ENCODE measurements around the gene KIF12. TPM values are rescaled to one million over a fixed set of nuclear protein-coding genes. Genes with fewer than 3 reads are reported as not detected.

Gene KIF12
- polyA plus RNA-seq = under 1 TPM; 0.20 to 0.39 TPM

DNA sequence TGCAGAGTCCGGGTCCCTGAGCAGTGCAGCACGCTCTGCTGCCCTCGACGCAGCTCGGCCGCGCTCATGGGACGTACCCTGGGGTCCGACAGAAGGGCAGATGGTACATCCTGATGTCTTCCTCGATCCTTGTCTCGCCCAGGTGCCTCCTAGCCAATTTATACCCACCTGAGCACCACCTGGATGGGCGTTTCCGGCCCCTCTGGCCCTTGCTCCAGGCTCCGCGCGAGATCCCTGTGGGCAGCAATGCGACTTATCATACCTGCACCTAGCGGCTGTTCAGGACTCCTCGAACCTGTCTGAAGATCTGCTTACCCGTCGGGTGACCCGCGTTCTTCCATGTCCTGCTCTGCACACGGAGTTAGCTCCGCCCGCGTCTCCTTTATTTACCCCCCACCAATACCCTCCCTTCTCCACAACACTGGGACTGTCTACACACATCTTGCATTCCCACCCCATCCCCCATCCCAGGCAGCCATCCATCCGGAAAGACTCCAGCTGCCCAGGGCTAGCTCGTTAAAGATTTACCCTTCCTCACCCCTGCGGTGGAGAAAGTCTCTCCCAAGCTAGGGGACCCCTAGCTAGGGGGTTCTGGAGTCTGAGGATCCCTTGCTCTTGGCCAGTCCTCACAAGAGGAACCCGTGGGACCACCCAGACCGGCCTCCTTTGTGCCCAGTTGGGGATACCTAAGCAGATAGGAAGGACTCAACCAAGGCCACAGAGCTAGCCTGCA, at the start of gene KIF12:
KIF12 (minus strand) TSS at position 357 of the 733 bp plus-strand sequence; CDS start at position 341, 16 bp downstream.
- Histone ChIP-seq H3K36me3 (ENCODE audit: control insufficient read depth in 2 of 2, insufficient read depth in 2 of 2, low read length in 1 of 2) (no peaks in the 10 kb centered on the region), H3K4me1 (ENCODE audit: control insufficient read depth in 2 of 2, insufficient read depth in 2 of 2, low read length in 1 of 2) (peaks cover 4 to 5% of the 10 kb centered on the region in 2 donors), H3K27ac (ENCODE audit: low read depth in 2 of 2, low read length in 1 of 2) (no peak within 1 kb of the TSS), H3K9me3 (ENCODE audit: control insufficient read depth in 2 of 2, insufficient read depth in 1 of 2, low read depth in 1 of 2, low read length in 1 of 2) (peaks cover 0 to 3% of the 10 kb centered on the region in 2 donors), H3K27me3 (ENCODE audit: control insufficient read depth in 1 of 2, insufficient read depth in 2 of 2, low read length in 2 of 2) (no peaks in the 10 kb centered on the region), H3K4me3 (ENCODE audit: low read depth in 1 of 2, low read length in 2 of 2) (peak within 1 kb of the TSS; percentile 27 to 41)
- WGBS, 2 donors = 28 to 42% methylated on average over 32 of the region's 32 CpGs

DNA sequence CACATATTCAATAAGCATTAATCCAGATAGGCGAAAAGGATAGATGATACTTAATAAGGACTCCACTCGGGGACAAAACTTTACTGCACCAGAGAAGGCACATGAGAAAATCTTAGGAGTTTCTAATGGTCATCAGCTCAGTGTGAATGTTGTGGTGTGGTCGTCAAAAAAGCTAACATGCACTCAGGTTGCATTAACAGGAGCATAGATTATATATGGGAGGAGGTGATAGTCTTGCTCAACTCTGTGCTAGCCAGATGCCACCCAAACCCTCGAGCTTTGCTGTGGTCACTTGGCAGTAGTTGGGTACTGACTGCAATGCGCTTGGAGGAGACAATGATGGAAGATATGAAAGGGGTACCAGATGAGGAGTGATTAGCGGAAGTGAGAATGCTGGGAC, 47.6 kb upstream of the KIF12 start:
- Histone ChIP-seq H3K27me3 (ENCODE audit: control insufficient read depth in 1 of 2, insufficient read depth in 2 of 2, low read length in 2 of 2) (no peaks in the 10 kb centered on the region), H3K27ac (ENCODE audit: low read depth in 2 of 2, low read length in 1 of 2) (no peak overlapping the region), H3K36me3 (ENCODE audit: control insufficient read depth in 2 of 2, insufficient read depth in 2 of 2, low read length in 1 of 2) (no peaks in the 10 kb centered on the region), H3K9me3 (ENCODE audit: control insufficient read depth in 2 of 2, insufficient read depth in 1 of 2, low read depth in 1 of 2, low read length in 1 of 2) (no peaks in the 10 kb centered on the region), H3K4me1 (ENCODE audit: control insufficient read depth in 2 of 2, insufficient read depth in 2 of 2, low read length in 1 of 2) (no peaks in the 10 kb centered on the region), H3K4me3 (ENCODE audit: low read depth in 1 of 2, low read length in 2 of 2) (no peak overlapping the region)
- WGBS, 2 donors = 83 to 85% methylated on average over 6 of the region's 6 CpGs

DNA sequence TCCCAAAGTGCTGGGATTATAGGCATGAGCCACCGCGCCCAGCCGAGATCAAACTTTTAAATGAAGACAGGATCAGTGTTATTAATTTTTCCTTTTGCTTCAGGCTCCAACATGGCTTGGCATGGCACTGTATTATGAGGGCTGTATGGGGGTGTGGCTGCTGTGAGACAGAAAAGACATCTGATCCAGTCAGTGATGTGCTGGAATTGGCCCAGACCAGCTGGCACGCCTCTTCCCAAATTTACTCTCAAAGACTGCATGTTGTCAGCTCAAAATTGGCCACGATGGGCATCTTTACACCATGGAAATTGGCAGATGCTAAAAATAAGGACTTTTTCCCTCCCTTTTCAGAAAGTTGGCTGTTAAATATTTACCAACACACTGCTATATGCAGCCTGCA, 44.1 kb upstream of the KIF12 start:
- WGBS, 2 donors = 62 to 67% methylated on average over 5 of the region's 5 CpGs

DNA sequence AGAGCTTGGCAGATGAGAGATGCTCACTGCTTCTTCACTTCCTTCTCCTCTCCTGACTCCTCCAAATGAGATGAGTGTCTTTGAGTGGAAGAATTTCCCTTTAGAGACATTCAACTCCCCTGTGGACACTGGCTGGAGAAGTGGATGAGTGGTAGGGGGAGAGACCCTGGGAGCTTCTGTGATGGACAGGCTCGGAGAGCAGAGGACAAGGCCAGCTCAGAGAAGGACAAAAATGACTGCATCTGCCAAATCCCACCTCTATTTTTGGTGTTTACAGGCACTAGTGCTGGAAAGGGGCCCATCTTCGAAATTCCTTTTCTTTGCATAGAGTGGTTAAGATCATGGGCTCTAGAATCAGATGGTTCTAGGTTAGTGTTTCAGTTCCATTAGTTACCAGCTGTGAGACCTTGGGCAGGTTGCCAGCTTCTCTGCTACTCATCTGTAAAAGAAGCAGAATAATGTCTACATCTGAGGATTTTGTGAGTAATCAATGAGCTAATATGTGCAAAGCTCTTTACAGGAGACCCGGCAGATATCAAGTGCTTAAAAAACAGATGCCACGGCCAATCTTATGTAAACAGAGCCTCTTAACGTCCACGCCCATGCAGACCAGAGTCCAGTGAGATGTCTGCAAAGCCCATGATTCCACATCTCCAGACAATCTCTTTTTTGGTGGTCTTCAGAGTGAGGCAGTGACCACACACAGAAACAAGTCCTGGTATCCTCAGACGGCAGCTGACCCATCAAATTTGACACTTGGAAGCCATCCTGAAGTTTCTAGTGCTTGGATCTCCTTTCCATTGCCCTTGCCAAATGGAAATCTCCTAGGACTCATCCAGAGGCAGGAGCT, 42.7 kb upstream of the KIF12 start:
- no peaks in the 10 kb centered on the region for H3K9me3 ChIP-seq (ENCODE audit: control insufficient read depth in 2 of 2, insufficient read depth in 1 of 2, low read depth in 1 of 2, low read length in 1 of 2)
- H3K4me1 ChIP-seq (ENCODE audit: control insufficient read depth in 2 of 2, insufficient read depth in 2 of 2, low read length in 1 of 2) = no peaks in the 10 kb centered on the region
- 37 to 42% methylated on average over 7 of the region's 7 CpGs for WGBS, 2 donors
- no peaks in the 10 kb centered on the region for H3K27me3 ChIP-seq (ENCODE audit: control insufficient read depth in 1 of 2, insufficient read depth in 2 of 2, low read length in 2 of 2)
- H3K27ac ChIP-seq (ENCODE audit: low read depth in 2 of 2, low read length in 1 of 2) = no peak overlapping the region
- H3K4me3 ChIP-seq (ENCODE audit: low read depth in 1 of 2, low read length in 2 of 2) = no peak overlapping the region
- H3K36me3 ChIP-seq (ENCODE audit: control insufficient read depth in 2 of 2, insufficient read depth in 2 of 2, low read length in 1 of 2) = no peaks in the 10 kb centered on the region

More for the DNA sequence above, 44.1 kb upstream of the KIF12 start:
- H3K27me3 ChIP-seq (ENCODE audit: control insufficient read depth in 1 of 2, insufficient read depth in 2 of 2, low read length in 2 of 2) = no peaks in the 10 kb centered on the region
- no peak overlapping the region for H3K4me3 ChIP-seq (ENCODE audit: low read depth in 1 of 2, low read length in 2 of 2)
- H3K27ac ChIP-seq (ENCODE audit: low read depth in 2 of 2, low read length in 1 of 2) = no peak overlapping the region
- H3K4me1 ChIP-seq (ENCODE audit: control insufficient read depth in 2 of 2, insufficient read depth in 2 of 2, low read length in 1 of 2) = no peaks in the 10 kb centered on the region
- H3K9me3 ChIP-seq (ENCODE audit: control insufficient read depth in 2 of 2, insufficient read depth in 1 of 2, low read depth in 1 of 2, low read length in 1 of 2) = no peaks in the 10 kb centered on the region
- H3K36me3 ChIP-seq (ENCODE audit: control insufficient read depth in 2 of 2, insufficient read depth in 2 of 2, low read length in 1 of 2) = no peaks in the 10 kb centered on the region

DNA sequence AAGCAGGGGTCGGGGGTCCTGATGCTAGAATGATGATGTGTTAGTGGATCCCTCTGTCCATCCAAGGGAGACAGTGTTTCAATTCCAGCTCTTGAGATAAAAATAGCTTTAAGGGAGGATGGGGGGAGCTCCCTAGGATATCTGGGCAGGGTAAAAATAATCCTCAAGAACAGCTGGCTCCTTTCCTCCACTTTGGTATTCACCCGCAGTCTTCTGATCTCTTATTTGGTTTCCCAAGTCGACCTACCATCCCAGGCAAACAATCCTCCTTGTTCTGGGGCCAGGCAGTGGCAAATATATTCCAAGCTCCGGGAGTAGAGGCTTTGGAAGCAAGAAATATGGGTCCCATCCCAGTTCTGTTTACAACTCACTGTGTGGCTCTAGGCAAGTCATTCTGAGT, 41.8 kb upstream of the KIF12 start:
- Histone ChIP-seq H3K4me3 (ENCODE audit: low read depth in 1 of 2, low read length in 2 of 2) (no peak overlapping the region), H3K27ac (ENCODE audit: low read depth in 2 of 2, low read length in 1 of 2) (no peak overlapping the region), H3K36me3 (ENCODE audit: control insufficient read depth in 2 of 2, insufficient read depth in 2 of 2, low read length in 1 of 2) (no peaks in the 10 kb centered on the region), H3K27me3 (ENCODE audit: control insufficient read depth in 1 of 2, insufficient read depth in 2 of 2, low read length in 2 of 2) (no peaks in the 10 kb centered on the region), H3K9me3 (ENCODE audit: control insufficient read depth in 2 of 2, insufficient read depth in 1 of 2, low read depth in 1 of 2, low read length in 1 of 2) (no peaks in the 10 kb centered on the region), H3K4me1 (ENCODE audit: control insufficient read depth in 2 of 2, insufficient read depth in 2 of 2, low read length in 1 of 2) (no peaks in the 10 kb centered on the region)
- WGBS, 2 donors = 54 to 64% methylated on average over 4 of the region's 4 CpGs

DNA sequence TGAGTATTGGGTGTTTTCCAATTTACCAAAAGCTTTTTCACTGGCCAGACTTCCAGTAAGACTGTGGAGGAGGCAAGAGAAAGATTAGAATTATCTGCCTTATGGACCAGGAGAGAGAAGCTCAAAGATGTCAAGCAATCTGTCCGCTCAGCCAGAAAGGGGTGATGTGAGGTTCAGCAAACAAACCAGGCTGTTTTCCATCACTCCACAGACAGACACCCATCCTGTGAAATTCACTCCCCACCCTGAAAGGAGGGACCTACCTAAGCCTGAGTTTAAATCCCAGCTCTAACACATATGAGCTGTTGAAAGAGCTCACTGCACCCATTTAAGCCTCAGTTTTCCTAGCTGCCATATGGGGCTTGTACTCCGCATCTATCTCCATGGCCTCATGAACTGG, 41.3 kb upstream of the KIF12 start:
- H3K9me3 ChIP-seq (ENCODE audit: control insufficient read depth in 2 of 2, insufficient read depth in 1 of 2, low read depth in 1 of 2, low read length in 1 of 2) = no peaks in the 10 kb centered on the region
- no peaks in the 10 kb centered on the region for H3K4me1 ChIP-seq (ENCODE audit: control insufficient read depth in 2 of 2, insufficient read depth in 2 of 2, low read length in 1 of 2)
- no peaks in the 10 kb centered on the region for H3K27me3 ChIP-seq (ENCODE audit: control insufficient read depth in 1 of 2, insufficient read depth in 2 of 2, low read length in 2 of 2)
- H3K4me3 ChIP-seq (ENCODE audit: low read depth in 1 of 2, low read length in 2 of 2) = no peak overlapping the region
- H3K36me3 ChIP-seq (ENCODE audit: control insufficient read depth in 2 of 2, insufficient read depth in 2 of 2, low read length in 1 of 2) = no peaks in the 10 kb centered on the region
- WGBS, 2 donors = 93 to 94% methylated on average over 2 of the region's 2 CpGs
- no peak overlapping the region for H3K27ac ChIP-seq (ENCODE audit: low read depth in 2 of 2, low read length in 1 of 2)

DNA sequence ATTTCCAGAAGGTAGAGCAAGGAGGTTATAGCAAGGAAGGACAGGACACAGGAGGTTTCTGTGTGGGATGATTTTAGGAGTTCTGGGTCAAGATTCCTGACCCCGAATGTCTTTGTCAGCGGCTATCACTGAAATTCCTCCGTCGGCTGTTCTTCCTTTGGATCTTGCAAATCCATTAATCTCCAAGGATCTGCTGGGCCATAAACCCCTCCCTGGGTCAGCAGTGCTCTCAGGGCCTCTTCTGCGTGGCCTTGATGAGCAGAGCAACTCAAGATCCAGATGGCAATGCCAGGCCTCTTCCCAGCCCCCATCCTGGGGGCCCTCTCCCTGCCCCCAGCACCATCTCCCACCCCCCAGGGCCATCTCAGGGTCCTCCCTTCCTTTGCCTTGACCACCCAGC, 40.0 kb upstream of the KIF12 start:
- H3K4me1 ChIP-seq (ENCODE audit: control insufficient read depth in 2 of 2, insufficient read depth in 2 of 2, low read length in 1 of 2) = no peaks in the 10 kb centered on the region
- H3K9me3 ChIP-seq (ENCODE audit: control insufficient read depth in 2 of 2, insufficient read depth in 1 of 2, low read depth in 1 of 2, low read length in 1 of 2) = no peaks in the 10 kb centered on the region
- WGBS, 2 donors = 84 to 86% methylated on average over 4 to 5 of the region's 5 CpGs
- H3K27ac ChIP-seq (ENCODE audit: low read depth in 2 of 2, low read length in 1 of 2) = no peak overlapping the region
- no peaks in the 10 kb centered on the region for H3K27me3 ChIP-seq (ENCODE audit: control insufficient read depth in 1 of 2, insufficient read depth in 2 of 2, low read length in 2 of 2)
- no peak overlapping the region for H3K4me3 ChIP-seq (ENCODE audit: low read depth in 1 of 2, low read length in 2 of 2)
- no peaks in the 10 kb centered on the region for H3K36me3 ChIP-seq (ENCODE audit: control insufficient read depth in 2 of 2, insufficient read depth in 2 of 2, low read length in 1 of 2)

DNA sequence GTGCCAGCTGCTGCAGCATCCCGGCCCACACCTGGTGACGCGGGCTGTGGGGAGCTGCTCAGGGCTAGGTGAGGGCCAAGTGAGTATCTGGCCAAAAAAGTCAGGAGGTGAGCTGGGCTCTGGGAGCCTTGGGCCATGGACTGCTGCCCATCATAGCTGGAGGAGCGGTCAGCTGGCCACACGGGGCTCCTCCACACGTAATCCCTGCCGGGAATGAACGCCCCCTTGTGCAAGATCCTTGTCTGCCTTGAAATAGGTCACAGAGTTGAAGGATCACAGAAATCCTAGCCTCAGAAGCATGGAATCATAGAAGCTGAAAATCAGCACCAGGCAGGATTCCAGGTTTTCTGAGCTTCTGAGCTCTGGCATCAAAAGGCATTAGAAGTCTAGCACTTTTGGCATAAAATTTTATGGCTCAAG, 39.5 kb upstream of the KIF12 start:
- 82 to 85% methylated on average over 8 of the region's 8 CpGs for WGBS, 2 donors
- Histone ChIP-seq H3K27me3 (ENCODE audit: control insufficient read depth in 1 of 2, insufficient read depth in 2 of 2, low read length in 2 of 2) (no peaks in the 10 kb centered on the region), H3K4me3 (ENCODE audit: low read depth in 1 of 2, low read length in 2 of 2) (no peak overlapping the region), H3K27ac (ENCODE audit: low read depth in 2 of 2, low read length in 1 of 2) (no peak overlapping the region), H3K4me1 (ENCODE audit: control insufficient read depth in 2 of 2, insufficient read depth in 2 of 2, low read length in 1 of 2) (no peaks in the 10 kb centered on the region), H3K9me3 (ENCODE audit: control insufficient read depth in 2 of 2, insufficient read depth in 1 of 2, low read depth in 1 of 2, low read length in 1 of 2) (no peaks in the 10 kb centered on the region), H3K36me3 (ENCODE audit: control insufficient read depth in 2 of 2, insufficient read depth in 2 of 2, low read length in 1 of 2) (no peaks in the 10 kb centered on the region)

DNA sequence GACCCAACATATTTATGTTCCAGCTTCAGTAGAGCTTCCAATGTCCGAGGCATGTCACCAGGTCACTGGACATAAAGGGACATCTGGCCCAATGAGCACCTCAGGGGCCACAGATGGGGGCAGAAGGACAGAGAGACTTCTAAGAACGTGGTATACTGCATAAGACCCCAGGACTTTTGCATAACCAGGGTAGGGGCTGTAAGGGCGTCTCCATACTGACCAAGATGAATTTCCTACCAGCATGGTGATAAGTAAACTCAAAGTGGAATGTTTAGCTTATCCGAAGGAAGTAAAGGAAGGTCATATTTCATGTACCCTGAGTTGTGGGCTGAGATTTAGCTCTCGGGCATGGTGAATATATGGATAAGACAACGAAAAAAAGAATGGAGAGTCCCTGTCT, 38.7 kb upstream of the KIF12 start:
- Histone ChIP-seq H3K27me3 (ENCODE audit: control insufficient read depth in 1 of 2, insufficient read depth in 2 of 2, low read length in 2 of 2) (no peaks in the 10 kb centered on the region), H3K36me3 (ENCODE audit: control insufficient read depth in 2 of 2, insufficient read depth in 2 of 2, low read length in 1 of 2) (no peaks in the 10 kb centered on the region), H3K27ac (ENCODE audit: low read depth in 2 of 2, low read length in 1 of 2) (no peak overlapping the region), H3K4me1 (ENCODE audit: control insufficient read depth in 2 of 2, insufficient read depth in 2 of 2, low read length in 1 of 2) (no peaks in the 10 kb centered on the region), H3K4me3 (ENCODE audit: low read depth in 1 of 2, low read length in 2 of 2) (no peak overlapping the region), H3K9me3 (ENCODE audit: control insufficient read depth in 2 of 2, insufficient read depth in 1 of 2, low read depth in 1 of 2, low read length in 1 of 2) (no peaks in the 10 kb centered on the region)
- WGBS, 2 donors = 80 to 84% methylated on average over 6 of the region's 6 CpGs
